ENCODE measurements around the gene PGM2L1.

The PGM2L1 gene

GRCh38 chr11:74283580-74284180 lies 114.6 kb downstream of the PGM2L1 start:
- Histone ChIP-seq H4K20me1 (ENCODE audit: insufficient read depth, low read length, poor library complexity, severe bottlenecking) (no peaks in the 10 kb centered on the region), H3K79me2 (ENCODE audit: insufficient read depth, low read length) (no peaks in the 10 kb centered on the region), H3K4me3 (ENCODE audit: low read length, poor library complexity, severe bottlenecking) (no peak overlapping the region), H2AFZ (ENCODE audit: low read length) (no peak overlapping the region), H3K36me3 (ENCODE audit: insufficient read depth, low read length) (no peaks in the 10 kb centered on the region), H3K27me3 (ENCODE audit: insufficient read depth, low read length, poor library complexity, severe bottlenecking) (no peaks in the 10 kb centered on the region), H3K9me3 (ENCODE audit: insufficient read depth, low read depth, low read length) (no peaks in the 10 kb centered on the region), H3K4me1 (ENCODE audit: insufficient read depth, low read length, poor library complexity, severe bottlenecking) (peaks cover 6% of the 10 kb centered on the region), H3K9me2 (replicated peaks; ENCODE audit: low read depth, low read length) (no peaks in the 10 kb centered on the region), H3K4me2 (ENCODE audit: low read depth, low read length, poor library complexity, severe bottlenecking) (no peak overlapping the region), H3F3A (ENCODE audit: low read depth) (no peaks in the 10 kb centered on the region), H3K9ac (ENCODE audit: low read depth, low read length, poor library complexity, severe bottlenecking) (no peak overlapping the region)
- TF ChIP-seq, protein P1, sequence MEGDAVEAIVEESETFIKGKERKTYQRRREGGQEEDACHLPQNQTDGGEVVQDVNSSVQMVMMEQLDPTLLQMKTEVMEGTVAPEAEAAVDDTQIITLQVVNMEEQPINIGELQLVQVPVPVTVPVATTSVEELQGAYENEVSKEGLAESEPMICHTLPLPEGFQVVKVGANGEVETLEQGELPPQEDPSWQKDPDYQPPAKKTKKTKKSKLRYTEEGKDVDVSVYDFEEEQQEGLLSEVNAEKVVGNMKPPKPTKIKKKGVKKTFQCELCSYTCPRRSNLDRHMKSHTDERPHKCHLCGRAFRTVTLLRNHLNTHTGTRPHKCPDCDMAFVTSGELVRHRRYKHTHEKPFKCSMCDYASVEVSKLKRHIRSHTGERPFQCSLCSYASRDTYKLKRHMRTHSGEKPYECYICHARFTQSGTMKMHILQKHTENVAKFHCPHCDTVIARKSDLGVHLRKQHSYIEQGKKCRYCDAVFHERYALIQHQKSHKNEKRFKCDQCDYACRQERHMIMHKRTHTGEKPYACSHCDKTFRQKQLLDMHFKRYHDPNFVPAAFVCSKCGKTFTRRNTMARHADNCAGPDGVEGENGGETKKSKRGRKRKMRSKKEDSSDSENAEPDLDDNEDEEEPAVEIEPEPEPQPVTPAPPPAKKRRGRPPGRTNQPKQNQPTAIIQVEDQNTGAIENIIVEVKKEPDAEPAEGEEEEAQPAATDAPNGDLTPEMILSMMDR (conservative IDR thresholded peaks at IDR 0.05; ENCODE audit: low read length) = no peak

DNA sequence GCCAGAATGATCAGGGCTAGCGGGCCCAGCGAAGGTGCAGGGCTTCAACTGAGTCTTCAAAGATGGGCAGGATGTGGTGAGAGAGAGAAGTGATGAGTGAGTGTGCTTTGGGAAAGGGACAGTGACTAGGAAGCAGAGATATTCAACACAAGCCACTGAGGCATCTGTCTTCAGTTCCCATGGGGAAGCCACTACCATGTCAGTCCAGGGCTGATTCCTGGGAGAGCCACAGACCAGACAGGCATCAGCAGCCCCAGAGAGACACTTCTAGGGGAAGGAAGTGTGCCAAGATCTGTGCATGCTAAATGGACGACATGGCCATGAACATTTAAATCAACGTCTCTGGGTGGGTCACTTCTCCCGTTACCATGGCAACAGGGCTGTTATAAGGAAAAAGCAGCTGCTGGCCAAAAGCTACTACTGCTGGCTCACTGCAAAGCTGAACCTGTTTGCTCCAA lies 115.3 kb downstream of the PGM2L1 start:
- Histone ChIP-seq H3K79me2 (ENCODE audit: insufficient read depth, low read length) (no peaks in the 10 kb centered on the region), H3F3A (ENCODE audit: low read depth) (no peaks in the 10 kb centered on the region), H3K36me3 (ENCODE audit: insufficient read depth, low read length) (no peaks in the 10 kb centered on the region), H4K20me1 (ENCODE audit: insufficient read depth, low read length, poor library complexity, severe bottlenecking) (no peaks in the 10 kb centered on the region), H3K9me2 (replicated peaks; ENCODE audit: low read depth, low read length) (no peaks in the 10 kb centered on the region), H3K27me3 (ENCODE audit: insufficient read depth, low read length, poor library complexity, severe bottlenecking) (no peaks in the 10 kb centered on the region), H3K4me3 (ENCODE audit: low read length, poor library complexity, severe bottlenecking) (no peak overlapping the region), H3K4me1 (ENCODE audit: insufficient read depth, low read length, poor library complexity, severe bottlenecking) (peaks cover 1% of the 10 kb centered on the region), H3K9ac (ENCODE audit: low read depth, low read length, poor library complexity, severe bottlenecking) (no peak overlapping the region), H3K9me3 (ENCODE audit: insufficient read depth, low read depth, low read length) (no peaks in the 10 kb centered on the region), H3K4me2 (ENCODE audit: low read depth, low read length, poor library complexity, severe bottlenecking) (no peak overlapping the region), H2AFZ (ENCODE audit: low read length) (no peak overlapping the region)
- no peak for TF ChIP-seq EZH2phosphoT487 (IDR thresholded peaks at IDR 0.05; ENCODE audit: borderline replicate concordance)
- TF ChIP-seq, protein P1 (conservative IDR thresholded peaks at IDR 0.05; ENCODE audit: low read length) = no peak

- H3F3A ChIP-seq (ENCODE audit: low read depth) = no peaks in the 10 kb centered on the region
- no peak overlapping the region for H3K4me3 ChIP-seq (ENCODE audit: low read length, poor library complexity, severe bottlenecking)
- no peaks in the 10 kb centered on the region for H3K4me1 ChIP-seq (ENCODE audit: insufficient read depth, low read length, poor library complexity, severe bottlenecking)
- no peaks in the 10 kb centered on the region for H4K20me1 ChIP-seq (ENCODE audit: insufficient read depth, low read length, poor library complexity, severe bottlenecking)
- no peaks in the 10 kb centered on the region for H3K36me3 ChIP-seq (ENCODE audit: insufficient read depth, low read length)
- no peaks in the 10 kb centered on the region for H3K9me2 ChIP-seq (replicated peaks; ENCODE audit: low read depth, low read length)
- no peaks in the 10 kb centered on the region for H3K27me3 ChIP-seq (ENCODE audit: insufficient read depth, low read length, poor library complexity, severe bottlenecking)
- TF ChIP-seq, protein P1 (conservative IDR thresholded peaks at IDR 0.05; ENCODE audit: low read length) = no peak
- TF ChIP-seq EZH2phosphoT487 (IDR thresholded peaks at IDR 0.05; ENCODE audit: borderline replicate concordance) = no peak
- H2AFZ ChIP-seq (ENCODE audit: low read length) = no peak overlapping the region
- no peaks in the 10 kb centered on the region for H3K79me2 ChIP-seq (ENCODE audit: insufficient read depth, low read length)
- no peaks in the 10 kb centered on the region for H3K9me3 ChIP-seq (ENCODE audit: insufficient read depth, low read depth, low read length)
- H3K4me2 ChIP-seq (ENCODE audit: low read depth, low read length, poor library complexity, severe bottlenecking) = no peak overlapping the region
- H3K9ac ChIP-seq (ENCODE audit: low read depth, low read length, poor library complexity, severe bottlenecking) = no peak overlapping the region
Measured at GRCh38 chr11:74282421-74282820, 115.8 kb downstream of the PGM2L1 start.
